ENCODE measurements around the gene MED25. TPM values are rescaled to one million over a fixed set of nuclear protein-coding genes. Genes with fewer than 3 reads are reported as not detected.

MED25 gene
- total RNA-seq, 1 donor from 2014 or later, result 49.1 TPM

DNA sequence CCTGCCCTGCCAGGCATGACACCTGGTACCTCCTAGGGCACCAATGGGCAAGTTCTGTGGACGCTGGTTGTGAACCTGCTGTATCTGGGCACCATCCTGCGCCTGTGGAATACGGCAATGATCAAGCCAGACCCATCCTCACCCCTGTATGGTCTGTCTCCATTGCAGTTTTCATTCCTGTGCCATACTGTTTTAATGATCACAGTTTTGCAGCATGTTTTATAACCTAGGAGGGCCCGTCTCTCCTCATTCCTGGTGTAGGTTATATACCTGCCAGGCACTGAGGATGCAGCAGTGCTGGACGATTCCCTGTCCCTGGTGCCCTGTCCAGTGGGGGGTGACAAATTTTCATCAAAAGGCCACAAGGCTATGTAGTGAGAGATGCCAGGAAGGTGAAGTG is 65.0 kb downstream of the MED25 start:
- H3K4me1 Mint-ChIP-seq, result peaks cover 10% of the 10 kb centered on the region
- intact Hi-C loops (cut with micrococcal nuclease), result no loop called here
- H3K36me3 Mint-ChIP-seq (ENCODE audit: low read depth), result peaks cover 54% of the 10 kb centered on the region
- peak overlapping the region; percentile 56 for H3K27ac Mint-ChIP-seq
- DNase-seq, result no peak
- no peaks in the 10 kb centered on the region for H3K9me3 Mint-ChIP-seq
- no peak overlapping the region for H3K4me3 Mint-ChIP-seq
- no peaks in the 10 kb centered on the region for H3K27me3 Mint-ChIP-seq

DNA sequence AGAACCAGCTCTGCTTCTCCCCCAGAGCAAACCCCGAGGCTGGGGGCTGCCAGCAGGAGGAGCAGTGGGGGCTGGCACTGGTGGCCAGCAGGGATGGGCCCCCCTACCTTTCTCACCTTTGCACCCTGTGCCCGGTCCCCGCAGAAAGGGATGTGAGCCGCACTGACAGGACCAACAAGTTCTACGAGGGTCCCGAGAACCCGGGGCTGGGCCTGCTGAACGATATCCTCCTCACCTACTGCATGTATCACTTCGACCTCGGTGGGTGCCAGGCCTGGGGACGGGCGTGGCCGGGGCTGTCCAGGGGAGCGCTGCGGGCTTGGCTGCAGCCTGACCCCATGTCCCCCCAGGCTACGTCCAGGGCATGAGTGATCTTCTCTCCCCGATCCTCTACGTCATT is 66.0 kb downstream of the MED25 start:
- H3K36me3 Mint-ChIP-seq (ENCODE audit: low read depth), result peaks cover 56% of the 10 kb centered on the region
- no peak for DNase-seq
- no peak overlapping the region for H3K4me3 Mint-ChIP-seq
- no peaks in the 10 kb centered on the region for H3K9me3 Mint-ChIP-seq
- peaks cover 1% of the 10 kb centered on the region for H3K4me1 Mint-ChIP-seq
- no peaks in the 10 kb centered on the region for H3K27me3 Mint-ChIP-seq
- H3K27ac Mint-ChIP-seq, result no peak overlapping the region
- intact Hi-C loops (cut with micrococcal nuclease), result no loop called here

DNA sequence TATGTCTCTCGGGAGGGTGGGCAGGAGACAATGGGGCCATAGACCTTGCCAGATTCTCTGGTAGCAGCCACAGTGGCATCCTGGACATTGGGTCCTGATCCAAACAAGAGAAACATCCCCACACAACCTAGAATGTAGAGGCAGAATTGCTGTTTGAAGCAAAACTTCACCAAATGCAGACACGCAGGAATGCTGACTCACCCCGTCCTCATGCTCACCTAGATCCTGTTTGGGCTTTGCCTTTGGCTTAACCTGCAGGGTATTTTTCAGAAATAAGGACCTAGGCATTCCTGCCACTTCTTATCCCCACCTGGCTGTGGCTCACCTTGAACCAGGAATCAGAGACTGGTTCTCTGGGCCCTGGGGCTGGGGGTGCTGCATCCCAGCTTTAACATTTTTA is 66.7 kb downstream of the MED25 start:
- H3K9me3 Mint-ChIP-seq, result no peaks in the 10 kb centered on the region
- no peaks in the 10 kb centered on the region for H3K27me3 Mint-ChIP-seq
- DNase-seq, result no peak
- intact Hi-C loops (cut with micrococcal nuclease), result no loop called here
- H3K4me1 Mint-ChIP-seq, result peaks cover 2% of the 10 kb centered on the region
- peaks cover 59% of the 10 kb centered on the region for H3K36me3 Mint-ChIP-seq (ENCODE audit: low read depth)
- no peak overlapping the region for H3K4me3 Mint-ChIP-seq
- H3K27ac Mint-ChIP-seq, result no peak overlapping the region

Other genes starting within 250 kb of the MED25 start
- 66.1 and 68.5 TPM in 2 replicates for gene NOSIP, start 237.7 kb upstream of the MED25 start, total RNA-seq
- 0.56 and 1.0 TPM in 2 replicates for gene PRRG2, start 237.0 kb upstream of the MED25 start, total RNA-seq
- gene PRR12, start 227.1 kb upstream of the MED25 start, total RNA-seq, result 31.1 and 32.7 TPM in 2 replicates
- gene RRAS, start 178.1 kb upstream of the MED25 start, total RNA-seq, result 4.1 and 5.0 TPM in 2 replicates
- 75.0 and 84.9 TPM in 2 replicates for gene SCAF1, start 176.1 kb upstream of the MED25 start, total RNA-seq
- 146 and 151 TPM in 2 replicates for gene IRF3, start 152.4 kb upstream of the MED25 start, total RNA-seq
- gene BCL2L12, start 152.4 kb upstream of the MED25 start, total RNA-seq, result 69.3 and 72.0 TPM in 2 replicates
- gene PRMT1, start 141.0 kb upstream of the MED25 start, total RNA-seq, result 510 and 512 TPM in 2 replicates
- 8.4 and 8.6 TPM in 2 replicates for gene ADM5, start 128.7 kb upstream of the MED25 start, total RNA-seq
- 3.4 and 3.6 TPM in 2 replicates for gene CPT1C, start 127.2 kb upstream of the MED25 start, total RNA-seq
- gene TSKS, start 55.0 kb upstream of the MED25 start, total RNA-seq, result 0.92 and 1.6 TPM in 2 replicates
- 61.8 and 68.0 TPM in 2 replicates for gene AP2A1, start 51.3 kb upstream of the MED25 start, total RNA-seq
- 16.2 and 16.4 TPM in 2 replicates for gene FUZ, start 5.0 kb upstream of the MED25 start, total RNA-seq
- gene PTOV1, start 32.9 kb downstream of the MED25 start, total RNA-seq, result 121 and 124 TPM in 2 replicates
- 123 and 124 TPM in 2 replicates for gene PNKP, start 49.3 kb downstream of the MED25 start, total RNA-seq
- gene AKT1S1, start 59.1 kb downstream of the MED25 start, total RNA-seq, result 31.5 and 33.5 TPM in 2 replicates
- 36.5 and 36.8 TPM in 2 replicates for gene TBC1D17, start 59.4 kb downstream of the MED25 start, total RNA-seq
- gene IL4I1, start 78.6 kb downstream of the MED25 start, total RNA-seq, result 40.4 and 41.4 TPM in 2 replicates
- 44.3 and 45.5 TPM in 2 replicates for gene ATF5, start 110.9 kb downstream of the MED25 start, total RNA-seq
- gene NUP62, start 111.2 kb downstream of the MED25 start, total RNA-seq, result 217 and 232 TPM in 2 replicates
- gene SIGLEC11, start 142.9 kb downstream of the MED25 start, total RNA-seq, result not detected in 2 replicates
- gene VRK3, start 207.1 kb downstream of the MED25 start, total RNA-seq, result 66.1 and 70.0 TPM in 2 replicates
- gene ZNF473, start 207.7 kb downstream of the MED25 start, total RNA-seq, result 13.1 and 14.2 TPM in 2 replicates

Measured in activated CD4-positive, alpha-beta T cell treated with anti-CD3 and anti-CD28 coated beads, Interleukin-2, amount 10 ng/mL, durations not matched to agents 24 days and 14 days (primary cell).